Fibroblast of skin of abdomen (primary cell): ENCODE measurements around the gene PRSS38.

Experiments
- DNase-seq: peaks from one replicate; pipeline ENCODE4 v3.0.0-alpha.2; 2013

PRSS38 gene

DNA sequence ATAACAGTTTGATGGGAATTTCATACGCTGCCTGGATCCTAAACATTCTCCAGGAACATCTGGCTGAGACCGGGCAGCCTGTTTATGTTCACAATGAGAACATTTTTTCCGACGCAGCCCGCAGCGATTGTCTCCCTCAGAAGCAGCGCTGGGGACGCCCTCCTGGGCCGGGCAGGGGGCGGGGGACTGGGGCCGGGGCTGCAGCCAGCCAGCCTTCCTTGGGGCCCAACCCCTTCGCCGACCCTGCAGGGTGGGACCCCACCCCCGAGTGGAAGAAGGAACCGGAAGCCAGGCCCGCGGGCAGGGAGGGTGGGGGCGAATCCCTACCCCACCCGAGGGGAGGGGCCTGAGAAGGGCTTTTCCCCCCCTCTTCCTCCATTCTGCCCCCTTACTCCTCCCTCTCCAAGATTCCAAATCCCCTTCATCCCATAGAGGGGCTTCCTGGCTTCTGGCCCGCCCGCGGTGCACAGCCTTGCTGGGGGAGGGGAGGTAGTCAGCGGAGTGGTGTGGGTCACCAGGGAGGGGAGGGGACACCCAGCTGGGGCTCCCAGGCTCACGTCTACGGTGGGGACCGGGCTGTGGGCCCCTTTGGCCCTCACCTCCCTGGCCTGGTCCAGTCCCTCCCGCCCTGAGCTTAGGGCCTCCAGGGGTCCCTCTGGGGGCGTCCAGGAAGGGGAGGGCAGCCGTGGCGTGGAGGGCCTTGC, 71.7 kb downstream of the PRSS38 start:
- DNase-seq = peak; percentile 51

DNA sequence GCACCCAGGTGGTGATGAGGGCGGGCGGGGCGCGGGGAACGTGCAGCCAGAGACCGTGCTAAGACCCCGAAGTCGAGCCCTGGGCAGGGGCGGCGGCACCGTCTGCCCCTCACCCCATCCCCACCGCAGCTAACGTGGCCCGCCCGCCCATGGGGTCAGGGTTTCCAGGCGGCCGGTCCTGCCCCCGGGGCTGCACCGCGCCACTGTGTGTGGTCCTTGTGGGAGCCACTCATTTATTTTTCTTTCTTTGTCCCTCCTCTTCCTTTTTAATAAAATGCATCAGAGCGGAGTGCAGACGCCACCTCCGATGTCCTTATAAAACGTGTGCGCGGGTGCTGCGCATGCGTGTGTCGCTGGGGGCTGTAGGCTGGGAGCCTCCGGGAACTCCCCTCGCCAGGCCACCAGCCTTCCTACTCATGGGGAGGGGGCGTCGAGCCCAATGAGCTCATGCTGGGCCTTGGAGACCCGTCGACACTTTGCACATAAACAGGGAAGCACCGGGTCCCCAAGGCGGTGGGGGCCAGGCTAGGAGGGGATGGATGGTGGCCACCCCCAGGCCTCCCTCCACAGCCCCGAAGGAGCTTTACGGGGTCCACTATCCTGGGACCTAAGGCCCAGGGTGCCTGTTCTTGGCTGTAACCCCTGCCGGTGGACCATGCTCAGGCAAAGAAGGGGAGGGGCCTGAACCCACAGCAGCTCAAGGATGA, 72.4 kb downstream of the PRSS38 start:
- DNase-seq = peak; percentile 52

DNA sequence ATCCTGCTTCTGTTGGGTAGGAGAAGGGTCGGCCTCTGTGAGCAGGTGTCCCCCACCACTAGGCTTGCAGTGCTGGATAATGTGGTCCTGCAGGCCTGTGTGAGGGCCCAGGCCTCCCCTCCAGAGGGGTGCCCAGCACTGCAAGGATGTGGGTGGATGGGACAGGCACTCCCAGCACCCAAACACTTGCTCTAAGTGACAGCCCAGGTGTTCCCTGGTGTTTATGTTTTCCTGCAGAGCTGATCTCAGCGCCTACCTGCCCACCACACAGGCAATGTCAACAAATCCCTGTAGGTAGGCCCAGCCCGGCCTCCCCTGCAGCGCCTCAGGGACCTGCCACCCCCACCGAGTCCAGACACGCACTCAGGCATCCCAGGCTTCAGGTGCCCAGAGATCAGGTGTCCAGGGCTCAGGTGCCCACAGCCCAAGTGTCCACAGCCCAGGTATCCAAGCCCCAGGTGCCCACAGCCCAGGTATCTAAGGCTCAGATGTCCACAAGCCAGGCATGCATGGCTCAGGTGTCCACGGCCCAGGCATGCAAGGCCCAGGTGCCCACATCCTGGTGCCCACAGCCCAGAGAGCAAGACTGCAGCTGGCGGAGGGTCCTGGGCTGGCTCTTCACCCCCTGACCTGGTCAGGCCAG, 73.0 kb downstream of the PRSS38 start:
- DNase-seq = no peak

DNA sequence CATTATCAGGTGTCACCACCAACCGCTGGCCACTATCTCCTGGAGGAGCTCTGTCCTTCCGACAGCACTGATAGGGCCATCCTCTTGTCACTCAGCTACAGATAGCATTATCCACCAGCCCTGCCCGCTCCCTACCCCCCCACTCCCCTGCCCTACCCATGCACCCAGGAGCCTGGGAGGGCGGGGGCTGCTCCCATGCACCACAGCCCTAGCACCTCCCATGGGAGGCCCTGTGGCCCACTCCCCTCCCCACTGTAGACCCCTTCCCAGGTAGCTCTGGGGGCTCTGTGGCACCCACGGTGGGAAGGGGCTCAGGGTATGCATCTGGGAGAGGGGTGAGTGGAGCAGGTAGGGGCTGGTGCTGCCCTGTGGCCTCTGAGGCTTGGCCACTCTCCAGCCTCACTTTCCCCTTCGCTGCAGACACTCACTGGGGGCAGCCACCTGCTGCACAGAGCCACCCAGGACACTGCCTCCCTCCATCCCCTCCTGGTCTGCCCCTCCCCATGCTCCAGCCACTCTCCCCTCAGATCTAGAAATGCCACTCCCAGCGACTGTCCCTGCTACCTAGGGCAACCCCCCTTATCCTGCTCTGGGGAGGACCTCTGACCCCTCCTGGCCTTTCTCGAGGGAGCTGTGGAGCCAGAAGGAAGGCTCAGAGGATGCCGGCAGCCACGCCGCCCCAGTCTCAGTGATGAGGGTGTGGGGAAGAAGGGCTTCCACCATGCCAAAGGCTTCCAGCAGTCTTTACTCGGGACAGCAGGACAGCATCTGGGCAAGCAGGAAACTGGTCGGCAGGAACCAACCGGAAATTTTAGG, 73.8 kb downstream of the PRSS38 start:
- DNase-seq = no peak

DNA sequence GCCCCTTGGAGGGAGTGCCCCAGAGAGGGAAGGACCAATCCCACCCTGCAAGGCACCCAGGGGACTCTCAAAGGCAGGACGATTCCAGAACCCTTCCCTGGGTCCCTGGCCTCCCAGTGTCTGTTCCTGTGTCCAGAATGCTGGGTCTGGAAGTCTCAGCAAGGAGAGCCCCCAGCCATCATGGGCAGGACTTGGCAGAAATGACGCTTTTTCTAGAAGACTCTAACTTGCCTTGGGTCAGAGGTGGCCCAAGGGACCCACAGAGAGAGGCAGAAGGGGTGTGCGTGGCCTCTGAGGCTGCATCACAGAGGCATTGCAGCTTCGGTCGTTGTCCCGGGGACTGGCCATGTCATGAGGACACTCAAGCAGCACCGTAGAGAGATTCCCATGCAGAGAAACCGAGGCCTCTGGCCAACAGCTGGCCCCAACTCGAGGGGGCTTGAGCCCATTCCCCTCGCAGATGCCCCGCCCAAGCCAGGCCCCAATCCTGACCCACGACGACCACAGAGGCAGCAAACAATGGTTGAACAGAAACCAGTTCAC, 74.5 kb downstream of the PRSS38 start:
- no peak for DNase-seq

DNA sequence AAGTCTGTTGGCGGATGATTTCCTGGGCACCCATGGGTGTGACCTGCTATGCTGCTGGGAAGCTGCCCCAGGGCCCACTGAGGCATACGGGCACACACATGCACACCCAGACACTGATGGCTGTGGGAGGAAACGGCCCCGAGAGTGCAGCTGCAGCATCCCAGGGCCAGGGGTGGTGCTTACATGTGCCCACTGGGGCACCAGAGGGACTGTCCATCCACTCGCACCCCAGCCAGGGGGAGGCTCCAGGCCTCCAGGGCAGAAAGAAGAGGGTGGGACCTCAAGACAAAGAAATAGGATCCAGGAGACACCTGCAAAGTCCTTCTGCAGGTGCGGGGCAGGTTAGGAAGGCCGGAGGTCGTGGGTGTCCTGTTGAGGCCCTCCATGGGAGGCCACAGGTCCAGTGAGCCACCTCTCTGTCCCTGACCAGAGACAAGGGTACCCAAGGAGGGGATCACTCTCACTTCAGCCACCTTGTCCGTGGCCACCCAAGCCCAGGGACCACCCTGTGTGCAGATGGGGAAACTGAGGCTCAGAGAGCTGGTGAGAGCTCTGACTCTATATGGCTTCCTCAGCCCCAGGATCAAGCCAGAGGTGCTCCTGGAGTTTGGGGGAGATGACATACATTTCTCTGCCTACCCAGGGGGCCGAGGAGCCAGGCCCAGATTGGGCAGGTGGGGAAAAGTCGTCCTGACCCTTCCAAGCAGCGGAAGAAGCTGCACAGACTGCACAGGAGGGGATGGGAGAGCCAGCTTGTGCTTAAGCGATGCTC, 75.2 kb downstream of the PRSS38 start:
- DNase-seq = no peak

DNA sequence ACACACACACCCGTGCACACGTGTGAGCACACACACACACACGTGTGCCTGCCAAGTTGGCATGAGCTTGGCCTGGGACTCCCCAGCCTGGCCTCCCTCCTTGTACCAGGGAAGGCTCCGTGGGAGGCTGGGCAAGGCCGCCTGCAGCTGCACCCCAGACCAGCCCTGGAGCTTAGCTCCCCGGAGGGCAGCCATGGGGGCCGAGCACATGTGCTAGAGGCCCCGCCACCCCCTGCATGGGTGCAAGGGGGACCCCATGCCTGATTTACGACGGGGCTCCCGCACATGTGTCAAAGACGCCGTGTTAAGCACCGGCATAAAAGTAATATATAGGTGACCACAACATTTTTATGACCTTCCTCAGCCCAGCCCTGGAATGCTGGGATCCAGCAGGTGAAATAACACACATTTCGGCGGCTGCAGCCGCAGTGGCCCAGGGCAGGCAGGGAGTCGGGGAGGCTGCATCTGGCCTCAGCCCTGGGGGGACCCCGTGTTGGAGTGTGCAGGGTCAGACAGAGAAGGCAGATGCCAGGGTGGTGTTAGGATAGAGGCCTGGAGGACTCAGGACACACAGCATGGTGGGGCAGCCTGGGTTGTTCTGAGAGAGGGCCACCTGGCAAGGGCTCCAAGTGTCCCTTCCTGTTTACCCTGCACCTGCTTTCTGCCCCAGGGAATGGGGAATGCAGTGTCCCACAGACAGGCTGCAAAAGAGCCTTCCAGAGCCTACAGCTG, 75.9 kb downstream of the PRSS38 start:
- no peak for DNase-seq

DNA sequence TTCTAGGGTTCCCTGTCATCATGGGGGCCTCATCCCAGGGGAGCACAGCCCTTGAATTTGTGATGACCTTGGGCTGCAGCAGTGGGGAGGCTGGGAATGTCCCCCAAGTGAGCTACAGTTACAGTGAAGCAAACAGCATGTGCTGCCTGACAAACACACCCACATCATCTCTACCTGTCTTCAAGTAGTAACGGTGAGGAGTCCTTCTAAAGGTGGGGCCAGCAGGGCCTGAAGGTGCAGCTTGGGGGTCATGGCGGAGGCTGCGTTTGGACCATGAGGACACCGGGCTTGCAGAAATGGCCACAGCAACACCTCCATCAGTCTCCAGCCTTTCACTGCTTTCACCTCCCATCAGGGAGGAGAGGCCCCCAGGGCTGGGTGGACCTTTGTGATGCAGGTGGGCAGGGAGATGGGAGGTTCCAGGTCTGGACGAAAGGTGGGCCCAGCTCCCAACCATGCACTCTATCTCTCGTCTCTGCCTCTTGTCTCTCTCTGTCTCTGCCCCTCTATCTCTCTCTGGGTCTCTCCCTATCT, 76.5 kb downstream of the PRSS38 start:
- DNase-seq = no peak

DNA sequence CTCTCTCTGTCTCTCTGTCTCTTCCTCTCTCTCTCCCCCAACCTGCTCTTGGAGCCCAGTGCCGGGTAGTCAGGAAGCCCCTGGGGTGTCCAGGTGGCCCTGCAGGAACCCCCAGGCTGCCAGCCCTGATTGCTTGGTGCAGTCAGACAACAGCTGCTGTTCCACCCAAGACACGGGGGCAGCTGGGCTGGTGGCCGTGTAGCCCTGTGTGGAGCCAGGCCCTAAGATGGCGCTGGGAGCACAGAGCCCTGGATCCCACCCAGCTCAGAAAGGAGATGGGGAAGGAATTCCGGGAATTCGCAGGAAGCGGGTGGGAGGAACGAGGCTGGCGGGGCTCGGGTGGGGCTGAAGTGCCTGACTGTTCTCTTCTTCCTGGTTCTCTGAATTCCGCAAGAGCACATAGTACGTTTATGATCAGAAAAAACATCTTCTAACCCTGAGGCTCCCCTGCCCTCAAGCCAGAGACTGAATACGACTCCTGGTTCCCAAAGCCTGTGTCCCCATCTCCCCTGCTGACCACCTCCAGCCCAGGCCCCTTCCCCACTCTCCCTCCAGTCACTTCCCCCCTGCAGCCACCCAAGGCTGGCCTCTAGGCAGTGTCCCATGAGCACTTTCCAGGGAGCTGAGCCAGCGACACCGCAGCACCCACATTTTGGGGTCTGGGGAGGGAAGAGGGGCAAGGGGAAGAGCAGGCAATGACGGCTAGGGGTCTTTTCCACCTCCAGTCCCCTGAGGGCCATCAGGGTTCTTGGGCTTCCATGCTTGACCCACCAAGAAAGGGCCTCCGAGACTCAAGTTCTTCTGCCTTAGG, 77.2 kb downstream of the PRSS38 start:
- DNase-seq = peak; percentile 33

DNA sequence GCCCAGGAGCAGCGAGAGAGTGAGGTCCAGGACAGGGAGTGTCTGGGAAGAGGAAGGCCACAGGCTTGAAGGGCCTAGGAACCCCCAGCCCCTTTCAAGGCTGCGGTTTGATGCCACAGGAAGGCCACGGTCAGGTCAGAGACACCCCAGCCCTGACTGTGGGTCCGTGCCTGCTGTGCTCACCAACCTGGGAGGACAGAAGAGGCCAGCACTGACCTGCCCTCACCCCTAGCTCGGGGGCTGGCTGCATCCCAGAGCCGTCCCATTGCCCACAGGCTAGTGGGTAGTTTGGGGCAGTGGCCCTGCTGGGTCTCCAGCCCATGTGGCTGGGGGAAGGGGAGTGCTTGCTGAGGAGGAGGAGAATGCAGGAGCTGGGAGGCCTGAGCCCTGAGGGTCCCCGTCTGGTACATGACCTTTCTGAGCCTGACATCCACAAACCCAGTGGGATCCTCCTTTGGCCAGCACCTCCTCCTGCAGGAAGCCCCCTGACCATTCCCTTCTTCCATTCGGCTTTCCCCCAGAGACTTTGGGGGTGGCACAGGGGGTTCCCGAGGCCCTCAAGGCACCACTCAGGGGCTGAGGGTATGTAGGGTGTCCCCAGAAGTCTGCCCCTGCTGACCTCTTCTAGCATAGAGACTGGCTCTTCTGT, 77.9 kb downstream of the PRSS38 start:
- no peak for DNase-seq

DNA sequence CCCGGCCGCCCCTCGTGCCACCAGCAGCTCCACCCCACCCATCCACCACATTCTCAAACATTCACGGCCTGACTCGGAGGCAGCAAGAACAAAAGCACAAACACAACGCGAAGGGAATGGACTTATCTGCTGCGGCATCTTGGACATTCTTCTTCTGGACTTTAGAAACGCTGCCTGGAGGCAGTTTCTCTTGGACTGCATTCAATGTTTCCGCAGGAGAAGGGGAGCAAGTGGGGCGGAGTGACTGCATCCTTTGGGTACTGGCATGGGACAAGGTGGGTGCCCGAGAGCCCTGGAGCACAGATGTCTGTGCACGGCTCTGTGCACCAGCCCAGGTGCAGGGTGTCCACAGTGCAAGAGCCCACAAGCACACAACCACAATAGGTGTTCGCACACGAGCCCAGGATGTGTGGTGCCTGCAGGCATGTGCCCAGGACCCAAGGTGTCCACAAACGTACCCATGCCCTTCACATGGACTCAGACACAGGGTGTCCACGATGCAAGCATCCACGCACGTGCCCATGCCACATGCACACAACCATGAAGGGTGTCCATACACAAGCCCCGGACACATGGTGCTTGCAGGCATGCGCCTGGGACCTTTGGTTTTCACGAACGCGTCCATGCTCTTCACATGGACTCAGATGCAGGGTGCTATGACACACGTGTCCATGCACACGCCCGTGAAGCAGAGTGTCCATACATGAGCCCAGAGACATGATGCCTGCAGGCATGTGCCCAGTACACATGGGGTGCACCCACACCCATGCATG, 78.7 kb downstream of the PRSS38 start:
- no peak for DNase-seq

DNA sequence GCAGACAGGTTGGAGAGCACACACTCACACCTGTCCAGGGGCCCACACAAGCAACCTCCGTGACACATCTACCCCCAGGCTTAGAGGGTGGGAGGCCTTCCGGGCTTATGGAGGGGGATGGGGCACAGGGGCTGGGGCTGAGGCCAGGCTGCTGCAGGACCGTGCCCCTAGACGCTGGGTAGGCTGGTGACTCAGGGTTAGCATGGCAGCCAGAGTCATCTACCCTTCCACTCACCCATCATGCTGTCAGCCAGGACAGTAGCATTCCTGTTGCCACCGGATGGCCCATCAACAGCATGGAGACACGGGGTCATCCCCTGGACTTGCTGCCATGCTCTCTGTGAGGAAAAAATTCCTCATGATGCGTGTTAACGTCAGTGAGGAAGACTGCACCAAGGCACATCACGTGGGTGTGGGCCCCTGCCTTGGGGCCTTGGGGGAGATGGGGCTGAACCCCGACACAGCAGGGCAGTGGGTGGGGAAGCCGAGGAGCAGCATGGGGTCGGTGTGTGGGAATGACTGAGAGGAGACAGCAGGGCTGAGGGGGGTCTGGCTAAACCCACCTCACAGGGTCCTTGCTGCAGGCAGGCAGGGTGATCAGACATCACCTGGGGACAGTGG, 79.5 kb downstream of the PRSS38 start:
- no peak for DNase-seq
